ENCODE results near the gene DENND1C.
A peak's percentile ranks its signal among the peaks of the same experiment; 100 is the strongest.

DENND1C gene

DNA sequence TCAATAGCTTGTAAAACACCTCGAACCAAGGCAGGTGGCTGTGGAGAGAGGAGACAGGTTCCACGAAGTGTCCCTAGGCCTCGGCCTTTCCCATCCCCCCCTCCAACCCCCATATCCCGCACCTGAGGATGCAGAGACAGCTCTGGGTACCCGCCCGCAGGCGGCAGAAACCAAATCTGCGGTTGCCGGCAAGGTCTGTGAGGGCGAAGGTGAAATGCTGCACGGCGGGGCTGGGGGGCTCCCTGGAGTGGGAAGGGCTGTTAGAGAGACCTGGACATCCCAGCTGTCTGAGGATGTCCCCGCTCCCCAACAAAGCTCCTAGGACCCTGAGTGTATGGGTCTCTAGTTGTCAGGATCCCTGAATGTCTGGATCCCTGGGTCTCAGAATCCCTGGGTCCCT, 2.8 kb downstream of the DENND1C start:
- no peak for DNase-seq (ENCODE audit: low read depth)

- DNase-seq (ENCODE audit: low read depth) = no peak
Observed at GRCh38 chr19:6476896-6477431, 4.6 kb downstream of the DENND1C start.

DNA sequence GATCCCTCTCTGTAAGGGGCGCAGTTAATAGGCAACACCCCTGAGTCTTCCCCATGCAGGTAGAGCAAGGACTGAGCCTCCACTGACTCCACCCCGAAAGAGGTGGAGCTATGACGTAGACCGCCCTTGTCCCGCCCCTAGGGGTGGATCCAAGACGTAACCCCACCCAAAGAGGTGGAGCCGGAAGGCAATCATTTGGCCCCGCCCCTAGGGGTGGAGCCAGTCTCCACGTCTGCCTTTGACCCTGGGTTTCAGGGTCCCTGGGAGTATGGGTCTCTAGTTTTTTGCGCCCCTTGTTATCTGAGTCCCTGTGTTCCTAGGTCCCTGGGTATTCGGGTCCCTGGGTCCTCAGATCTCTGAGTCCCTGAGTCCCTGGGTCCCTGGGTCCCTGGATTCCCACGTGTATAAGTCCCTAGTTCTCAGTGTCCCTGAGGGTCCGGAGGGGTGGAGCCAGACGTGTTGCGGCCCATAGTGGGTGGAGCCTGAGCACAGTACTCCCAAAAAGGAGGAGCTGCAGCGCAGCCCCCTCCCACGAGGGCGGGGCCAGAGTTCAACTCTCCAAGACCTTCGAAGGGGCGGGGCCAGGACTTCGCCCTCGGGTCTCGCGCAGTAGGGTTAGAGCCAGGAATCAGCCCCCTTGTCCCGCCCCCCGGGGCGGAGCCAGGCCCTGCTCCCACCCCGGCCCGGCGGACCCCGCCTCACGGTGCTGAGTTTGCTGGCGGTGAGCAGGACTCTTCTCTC, 5.3 kb downstream of the DENND1C start:
- no peak for DNase-seq (ENCODE audit: low read depth)

DNA sequence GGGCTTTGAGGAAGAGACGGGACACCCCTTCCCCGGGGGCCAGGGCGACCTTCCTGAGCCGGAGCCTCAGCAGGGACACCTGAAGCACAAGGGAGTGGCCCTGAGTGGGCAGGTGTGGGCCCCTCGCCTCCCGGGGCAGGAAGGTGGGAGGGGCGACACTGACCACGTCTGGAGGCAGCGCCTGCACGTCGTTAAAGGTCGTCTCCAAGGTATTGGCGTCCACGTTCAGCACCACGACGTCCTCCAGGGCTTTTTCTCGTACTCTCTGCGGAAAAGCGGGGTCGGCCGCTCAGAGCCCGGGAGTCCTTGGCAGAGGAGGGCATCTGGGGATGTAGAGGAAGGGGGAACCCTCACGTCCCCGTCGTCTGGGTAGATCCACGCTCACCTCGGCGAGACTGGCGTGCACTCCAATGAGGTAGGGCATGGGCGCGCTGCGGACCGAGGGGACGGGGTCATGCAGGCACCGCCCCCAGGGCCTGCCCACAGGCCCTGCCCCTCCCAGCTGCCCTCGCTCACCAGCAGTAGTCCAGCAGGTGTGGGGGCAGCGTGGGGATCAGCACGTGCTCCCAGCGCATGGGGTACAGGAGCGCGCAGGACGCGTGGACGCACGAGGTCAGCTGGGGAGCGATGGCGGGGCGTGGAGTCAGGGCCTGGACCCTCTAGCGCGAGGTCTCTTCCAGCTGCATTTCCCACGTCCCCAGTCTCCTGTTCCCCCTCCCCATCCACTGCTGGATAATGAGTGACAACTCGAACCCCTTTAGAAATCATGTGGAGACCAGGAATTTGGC, 6.1 kb downstream of the DENND1C start:
- DNase-seq (ENCODE audit: low read depth) = no peak

DNA sequence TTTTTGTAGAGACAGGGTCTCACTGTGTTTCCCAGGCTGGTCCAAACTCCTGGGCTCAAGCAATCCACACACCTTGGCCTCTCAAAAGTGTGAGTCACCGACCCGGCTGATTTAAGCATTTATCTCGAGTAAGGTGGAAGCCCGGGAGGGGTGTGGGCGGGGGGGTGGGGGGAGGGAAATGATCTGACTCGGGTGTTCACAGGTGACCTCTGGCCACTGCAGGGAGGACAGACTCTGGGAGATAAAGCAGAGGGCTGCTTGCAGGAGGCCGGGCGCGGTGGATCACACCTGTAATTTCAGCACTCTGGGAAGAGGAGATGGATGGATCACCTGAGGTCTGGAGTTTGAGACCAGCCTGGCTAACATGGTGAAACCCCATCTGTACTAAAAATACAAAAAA, 7.9 kb downstream of the DENND1C start:
- DNase-seq (ENCODE audit: low read depth) = no peak

- DNase-seq (ENCODE audit: low read depth) = no peak
Observed at GRCh38 chr19:6472713-6473112, 8.9 kb downstream of the DENND1C start.

- DNase-seq (ENCODE audit: low read depth) = no peak
Observed at GRCh38 chr19:6471076-6471475, 10.5 kb downstream of the DENND1C start.

GRCh38 chr19:6470173-6470572, 11.4 kb downstream of the DENND1C start:
- DNase-seq (ENCODE audit: low read depth) = no peak

DNA sequence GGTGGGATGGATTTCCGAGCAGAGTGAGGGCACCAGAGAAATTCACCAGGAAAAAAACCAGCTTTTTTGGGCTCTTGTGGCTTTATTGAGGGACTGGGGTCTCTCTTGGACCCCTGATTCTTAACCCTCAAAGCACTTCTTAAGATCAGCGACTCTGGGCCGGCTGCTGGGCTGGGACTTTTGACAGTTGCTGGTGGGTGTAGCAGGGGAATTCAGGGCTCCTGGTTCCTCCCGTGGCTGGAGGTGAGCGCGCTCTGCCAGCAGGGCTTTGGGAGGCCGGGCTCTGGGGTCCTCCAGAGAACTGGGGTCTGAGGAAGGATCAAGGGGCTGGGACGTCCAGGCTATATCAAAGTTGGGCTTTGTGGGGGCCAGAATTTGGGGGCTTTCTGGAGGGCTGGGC, 14.2 kb downstream of the DENND1C start:
- DNase-seq (ENCODE audit: low read depth) = no peak

DNA sequence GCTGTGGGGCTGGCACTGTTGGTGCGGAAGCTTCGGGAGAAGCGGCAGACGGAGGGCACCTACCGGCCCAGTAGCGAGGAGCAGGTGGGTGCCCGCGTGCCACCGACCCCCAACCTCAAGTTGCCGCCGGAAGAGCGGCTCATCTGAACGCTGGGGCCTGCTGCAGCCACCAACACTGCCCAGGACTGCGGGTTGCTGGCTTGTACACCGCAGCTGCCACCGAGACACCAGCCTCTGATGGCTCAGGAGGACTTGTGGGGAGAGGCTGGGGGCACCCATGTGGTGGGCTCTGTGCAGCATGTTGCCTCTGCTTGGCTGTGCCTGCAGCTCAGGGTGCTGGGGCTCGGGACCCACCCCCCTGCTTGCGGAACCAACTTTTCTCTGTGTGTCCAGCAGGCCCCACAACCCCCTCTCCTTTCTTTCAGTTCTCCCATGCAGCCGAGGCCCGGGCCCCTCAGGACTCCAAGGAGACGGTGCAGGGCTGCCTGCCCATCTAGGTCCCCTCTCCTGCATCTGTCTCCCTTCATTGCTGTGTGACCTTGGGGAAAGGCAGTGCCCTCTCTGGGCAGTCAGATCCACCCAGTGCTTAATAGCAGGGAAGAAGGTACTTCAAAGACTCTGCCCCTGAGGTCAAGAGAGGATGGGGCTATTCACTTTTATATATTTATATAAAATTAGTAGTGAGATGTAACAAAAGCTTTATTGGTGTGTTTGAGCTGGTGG, 14.9 kb downstream of the DENND1C start:
- DNase-seq (ENCODE audit: low read depth) = no peak

GRCh38 chr19:6465663-6466062, 15.9 kb downstream of the DENND1C start:
- no peak for DNase-seq (ENCODE audit: low read depth)

- no peak for DNase-seq (ENCODE audit: low read depth)
Observed at GRCh38 chr19:6465006-6465405, 16.6 kb downstream of the DENND1C start.

GRCh38 chr19:6464070-6464873, 17.3 kb downstream of the DENND1C start, which contains the start of gene CRB3:
Gene CRB3 (plus strand): TSS chr19:6464271. CDS start chr19:6464702, 431 bp downstream.
- DNase-seq (ENCODE audit: low read depth) = no peak

GRCh38 chr19:6460099-6460884, 21.3 kb downstream of the DENND1C start:
- DNase-seq (ENCODE audit: low read depth) = peak; percentile 87

GRCh38 chr19:6459262-6460098, 22.1 kb downstream of the DENND1C start, which contains the start of gene SLC25A23:
Gene SLC25A23 (minus strand): TSS chr19:6459792. CDS start chr19:6459628, 164 bp downstream.
- no peak for DNase-seq (ENCODE audit: low read depth)

- no peak for DNase-seq (ENCODE audit: low read depth)
Observed at GRCh38 chr19:6458695-6459261, 22.8 kb downstream of the DENND1C start.

DNA sequence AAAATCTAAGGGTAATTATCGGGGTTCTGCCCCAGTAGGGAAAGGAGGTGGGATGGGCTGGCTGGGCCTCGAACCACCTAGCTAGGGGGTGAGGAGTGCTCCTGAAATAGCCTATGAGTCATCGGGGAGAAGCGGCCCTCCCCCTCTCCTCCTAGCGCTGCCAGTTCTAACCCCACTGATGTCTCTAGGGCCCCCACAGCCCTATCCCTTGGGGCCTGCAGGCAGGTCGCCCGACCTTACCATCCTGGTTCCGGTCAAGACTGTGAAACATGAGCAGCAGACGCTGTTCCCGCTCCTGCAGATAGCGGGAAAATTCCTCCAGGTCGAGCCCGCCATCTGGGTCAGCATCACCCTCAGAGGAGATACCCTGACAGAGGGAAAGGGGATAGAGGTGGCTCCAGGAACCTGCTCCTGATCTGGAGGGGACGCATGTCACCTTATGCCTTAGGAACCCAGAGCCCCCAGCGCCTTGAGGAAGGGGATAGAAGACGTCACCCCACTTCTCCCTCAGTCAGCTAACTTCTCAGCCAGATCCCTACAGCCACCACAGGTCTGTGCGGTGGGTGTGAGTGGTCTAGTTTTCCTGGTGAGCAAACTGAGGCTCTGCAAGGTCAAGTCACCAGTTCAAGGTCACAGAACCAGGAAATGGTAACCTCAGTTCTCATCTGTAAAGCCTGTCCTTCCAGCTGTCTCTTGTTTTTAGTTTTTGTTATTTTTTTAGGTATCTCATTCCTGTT, 23.5 kb downstream of the DENND1C start:
- DNase-seq (ENCODE audit: low read depth) = no peak

DNA sequence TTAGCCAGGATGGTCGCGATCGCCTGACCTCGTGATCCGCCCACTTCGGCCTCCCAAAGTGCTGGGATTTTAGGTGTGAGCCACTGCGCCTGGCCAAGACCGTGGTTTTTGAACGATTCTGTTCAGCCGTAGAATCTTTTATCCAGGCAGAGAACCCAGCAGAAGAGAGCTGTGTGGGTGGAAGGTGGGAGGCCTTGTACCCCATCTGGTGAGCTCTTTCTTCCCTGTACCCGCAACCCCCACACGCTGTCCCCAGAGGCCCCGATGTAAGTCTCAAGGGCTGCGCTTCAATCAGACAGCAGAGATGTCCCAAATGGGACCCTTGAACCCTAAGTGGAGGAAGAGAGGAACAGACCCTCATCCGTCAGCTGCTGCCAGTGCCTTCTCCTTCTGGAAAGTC, 25.7 kb downstream of the DENND1C start:
- no peak for DNase-seq (ENCODE audit: low read depth)

Measured in CMK (cell line).